Measurements from ENCODE around the gene POLR2I. TPM values are rescaled to one million over a fixed set of nuclear protein-coding genes. Genes with fewer than 3 reads are reported as not detected.

POLR2I gene
- total and polyA plus RNA-seq, 2 donors (not counting 3 experiments of a cell fraction or from before 2014, with no cell fraction given), result 53.0 to 64.8 TPM

- Histone ChIP-seq H3K4me1 (ENCODE audit: control insufficient read depth, extremely low read depth, insufficient read depth, low read length) (peaks cover 13% of the 10 kb centered on the region), H4K20me1 (replicated peaks; ENCODE audit: control insufficient read depth, extremely low read depth, insufficient read depth, low read length) (no peaks in the 10 kb centered on the region), H3K4me2 (ENCODE audit: insufficient read depth, low read length) (peak overlapping the region; percentile 66), H3K9me1 (replicated peaks; ENCODE audit: control insufficient read depth, extremely low read depth, insufficient read depth, low read length) (no peaks in the 10 kb centered on the region), H2AFZ (ENCODE audit: low read depth, low read length) (peak overlapping the region; percentile 43), H3K9me3 (replicated peaks; ENCODE audit: control insufficient read depth, insufficient read depth, low read length) (no peaks in the 10 kb centered on the region), H3K27me3 (ENCODE audit: control insufficient read depth in 2 of 2, insufficient read depth in 2 of 2, low read length in 2 of 2) (no peaks in the 10 kb centered on the region), H3K79me2 (ENCODE audit: control insufficient read depth, insufficient read depth, low read length) (no peaks in the 10 kb centered on the region), H3K4me3 (replicated peaks in 1 of 3; ENCODE audit: insufficient read depth in 1 of 3, low read depth in 1 of 3, low read length in 3 of 3) (peak overlapping the region; percentile 43 to 70 (median 56)), H3K9ac (replicated peaks; ENCODE audit: extremely low read depth, insufficient read depth, low read length) (peak overlapping the region; percentile 61), H3K27ac (ENCODE audit: insufficient read depth, low read depth, low read length) (peak overlapping the region; percentile 53), H3K36me3 (ENCODE audit: control insufficient read depth in 2 of 2, extremely low read depth in 1 of 2, insufficient read depth in 2 of 2, low read length in 2 of 2) (peaks cover 8 to 24% of the 10 kb centered on the region in 2 experiments)
- FAIRE-seq (no peak), DNase-seq (ENCODE audit: low read depth, low spot score) (no peak)
- BruUV-seq (replicated peaks), result no TSS peak
- POLR2A ChIA-PET, result interaction anchor here (0.5 to 1.0 kb wide), 2 partner anchors 24 to 300 kb away, joined by 3 to 4 read pairs; partner anchors contain the start of gene NPHS1
- CTCF ChIA-PET, result interaction anchor here (2.5 to 3.4 kb wide), 3 partner anchors 18 to 92 kb away, joined by 8 to 23 read pairs (median 12); no protein-coding TSS in a partner anchor
- intact Hi-C loops (cut with micrococcal nuclease) (loop anchor here (1.0 kb wide), 1 partner anchor 24 kb away; no protein-coding TSS in a partner anchor), dilution Hi-C loops (cut with MboI; ENCODE audit: extremely low pct_ligation_motif_present, low sequenced_read_pairs) (no loop called here)
- TF ChIP-seq EZH2 (IDR thresholded peaks at IDR 0.05; ENCODE audit: borderline replicate concordance, low read depth, low read length, severe bottlenecking), result no peak
- no peak for TF ChIP-seq GATA2 (IDR thresholded peaks at IDR 0.05; ENCODE audit: insufficient read depth, insufficient read length, low read depth, low read length)
- TF ChIP-seq MAX (IDR thresholded peaks at IDR 0.05; ENCODE audit: insufficient read depth, insufficient read length), result no peak
- no peak for TF ChIP-seq CTCF (IDR thresholded peaks at IDR 0.05; ENCODE audit: extremely low read depth in 1 of 2, insufficient read depth in 1 of 2, low read depth in 1 of 2, low read length in 2 of 2)
- TF ChIP-seq JUN (IDR thresholded peaks at IDR 0.05; ENCODE audit: borderline replicate concordance, insufficient read depth, insufficient read length, low read depth), result no peak
- TF ChIP-seq MYC (IDR thresholded peaks at IDR 0.05; ENCODE audit: low read depth, low read length), result no peak
- no peak for TF ChIP-seq FOS (IDR thresholded peaks at IDR 0.05; ENCODE audit: borderline replicate concordance, insufficient read depth, low read length)
- TF ChIP-seq POLR2A (IDR thresholded peaks at IDR 0.05; ENCODE audit: low read depth, low read length), result no peak
- no peak for TF ChIP-seq POLR2AphosphoS5 (IDR thresholded peaks at IDR 0.05; ENCODE audit: insufficient read depth, low read depth, low read length)
Measured at GRCh38 chr19:36152019-36152351, 37.3 kb upstream of the POLR2I start.
